Activated naive CD8-positive, alpha-beta T cell (primary cell): ENCODE measurements around the gene GP2.
"Not testable (repeated sequence)": the region's sequence is repeated elsewhere in the genome, so short reads cannot be mapped to it uniquely, and the experiment has no call there.

ENCODE experiments used
- H3K27ac Mint-ChIP-seq: one replicate; pipeline ENCODE4 v1.8.0; 2021; ENCODE audit warnings: mixed read lengths
- H3K27me3 Mint-ChIP-seq: one replicate; pipeline ENCODE4 v1.8.0; 2021; ENCODE audit warnings: mixed read lengths
- H3K36me3 Mint-ChIP-seq: one replicate; pipeline ENCODE4 v1.8.0; 2021; ENCODE audit warnings: mixed read lengths
- H3K4me1 Mint-ChIP-seq: one replicate; pipeline ENCODE4 v1.8.0; 2021; ENCODE audit warnings: low read depth, mixed read lengths
- H3K4me3 Mint-ChIP-seq: one replicate; pipeline ENCODE4 v1.8.0; 2021; ENCODE audit warnings: mild to moderate bottlenecking, mixed read lengths
- H3K9me3 Mint-ChIP-seq: one replicate; pipeline ENCODE4 v1.8.0; 2021; ENCODE audit warnings: low read depth, mixed read lengths

The GP2 gene

GRCh38 chr16:20336955-20337354, 9.6 kb upstream of the GP2 start:
- H3K4me3 Mint-ChIP-seq = no peak overlapping the region
- H3K4me1 Mint-ChIP-seq = no peaks in the 10 kb centered on the region
- H3K27me3 Mint-ChIP-seq = peaks cover 5% of the 10 kb centered on the region
- H3K9me3 Mint-ChIP-seq = no peaks in the 10 kb centered on the region
- no peaks in the 10 kb centered on the region for H3K36me3 Mint-ChIP-seq
- no peak overlapping the region for H3K27ac Mint-ChIP-seq

GRCh38 chr16:20334396-20334795, 7.1 kb upstream of the GP2 start:
- Mint-ChIP-seq H3K27me3 (peaks cover 1% of the 10 kb centered on the region), H3K36me3 (no peaks in the 10 kb centered on the region), H3K4me3 (no peak overlapping the region)

GRCh38 chr16:20333120-20333519, 5.8 kb upstream of the GP2 start:
- no peak overlapping the region for H3K4me3 Mint-ChIP-seq
- peaks cover under 1% of the 10 kb centered on the region for H3K27me3 Mint-ChIP-seq
- no peaks in the 10 kb centered on the region for H3K9me3 Mint-ChIP-seq
- no peak overlapping the region for H3K27ac Mint-ChIP-seq
- H3K4me1 Mint-ChIP-seq = no peaks in the 10 kb centered on the region
- H3K36me3 Mint-ChIP-seq = no peaks in the 10 kb centered on the region

More at GRCh38 chr16:20334396-20334795, 7.1 kb upstream of the GP2 start:
- Mint-ChIP-seq H3K27ac (no peak overlapping the region), H3K9me3 (no peaks in the 10 kb centered on the region), H3K4me1 (no peaks in the 10 kb centered on the region)

- H3K4me3 Mint-ChIP-seq = no peak overlapping the region
- no peak overlapping the region for H3K27ac Mint-ChIP-seq
- no peaks in the 10 kb centered on the region for H3K4me1 Mint-ChIP-seq
- H3K36me3 Mint-ChIP-seq = no peaks in the 10 kb centered on the region
- no peaks in the 10 kb centered on the region for H3K27me3 Mint-ChIP-seq
- no peaks in the 10 kb centered on the region for H3K9me3 Mint-ChIP-seq
Observed at GRCh38 chr16:20332411-20332810, 5.1 kb upstream of the GP2 start.

- Mint-ChIP-seq H3K4me1 (no peaks in the 10 kb centered on the region), H3K27ac (no peak overlapping the region), H3K36me3 (no peaks in the 10 kb centered on the region), H3K27me3 (no peaks in the 10 kb centered on the region), H3K9me3 (no peaks in the 10 kb centered on the region), H3K4me3 (no peak overlapping the region)
Observed at GRCh38 chr16:20331635-20332034, 4.3 kb upstream of the GP2 start.

- Mint-ChIP-seq H3K4me1 (no peaks in the 10 kb centered on the region), H3K9me3 (no peaks in the 10 kb centered on the region), H3K36me3 (no peaks in the 10 kb centered on the region), H3K27ac (no peak overlapping the region), H3K27me3 (peaks cover 2% of the 10 kb centered on the region), H3K4me3 (no peak overlapping the region)
Observed at GRCh38 chr16:20329392-20330138, 2.3 kb upstream of the GP2 start.

- H3K4me1 Mint-ChIP-seq = no peaks in the 10 kb centered on the region
- H3K9me3 Mint-ChIP-seq = no peaks in the 10 kb centered on the region
- H3K36me3 Mint-ChIP-seq = no peaks in the 10 kb centered on the region
- no peak overlapping the region for H3K27ac Mint-ChIP-seq
- peaks cover 4% of the 10 kb centered on the region for H3K27me3 Mint-ChIP-seq
- no peak overlapping the region for H3K4me3 Mint-ChIP-seq
Observed at GRCh38 chr16:20326321-20326720, 992 bp downstream of the GP2 start.

GRCh38 chr16:20325005-20325404, 2.3 kb downstream of the GP2 start:
- Mint-ChIP-seq H3K4me1 (no peaks in the 10 kb centered on the region), H3K9me3 (no peaks in the 10 kb centered on the region), H3K36me3 (no peaks in the 10 kb centered on the region), H3K4me3 (no peak overlapping the region), H3K27me3 (peaks cover 6% of the 10 kb centered on the region), H3K27ac (no peak overlapping the region)

- no peaks in the 10 kb centered on the region for H3K36me3 Mint-ChIP-seq
- no peak overlapping the region for H3K4me3 Mint-ChIP-seq
- no peak overlapping the region for H3K27ac Mint-ChIP-seq
- H3K4me1 Mint-ChIP-seq = no peaks in the 10 kb centered on the region
- no peaks in the 10 kb centered on the region for H3K9me3 Mint-ChIP-seq
- H3K27me3 Mint-ChIP-seq = peaks cover 6% of the 10 kb centered on the region
Observed at GRCh38 chr16:20323591-20324117, 3.7 kb downstream of the GP2 start.

- Mint-ChIP-seq H3K9me3 (no peaks in the 10 kb centered on the region), H3K27ac (no peak overlapping the region), H3K4me3 (no peak overlapping the region), H3K4me1 (no peaks in the 10 kb centered on the region), H3K27me3 (peaks cover 6% of the 10 kb centered on the region), H3K36me3 (no peaks in the 10 kb centered on the region)
Observed at GRCh38 chr16:20322696-20323095, 4.6 kb downstream of the GP2 start.

GRCh38 chr16:20321671-20322070, 5.6 kb downstream of the GP2 start:
- no peaks in the 10 kb centered on the region for H3K9me3 Mint-ChIP-seq
- no peaks in the 10 kb centered on the region for H3K4me1 Mint-ChIP-seq

GRCh38 chr16:20321051-20321450, 6.3 kb downstream of the GP2 start:
- not testable (repeated sequence) for H3K9me3 Mint-ChIP-seq, H3K27ac Mint-ChIP-seq, H3K27me3 Mint-ChIP-seq, H3K4me3 Mint-ChIP-seq, H3K36me3 Mint-ChIP-seq, H3K4me1 Mint-ChIP-seq

More at GRCh38 chr16:20321671-20322070, 5.6 kb downstream of the GP2 start:
- no peaks in the 10 kb centered on the region for H3K36me3 Mint-ChIP-seq
- no peak overlapping the region for H3K4me3 Mint-ChIP-seq
- H3K27me3 Mint-ChIP-seq = peaks cover 6% of the 10 kb centered on the region
- no peak overlapping the region for H3K27ac Mint-ChIP-seq

GRCh38 chr16:20320592-20320991, 6.7 kb downstream of the GP2 start:
- H3K27me3 Mint-ChIP-seq = peaks cover 6% of the 10 kb centered on the region
- no peaks in the 10 kb centered on the region for H3K36me3 Mint-ChIP-seq
- H3K9me3 Mint-ChIP-seq = no peaks in the 10 kb centered on the region

GRCh38 chr16:20320178-20320577, 7.1 kb downstream of the GP2 start:
- Mint-ChIP-seq H3K4me3 (no peak overlapping the region), H3K36me3 (no peaks in the 10 kb centered on the region), H3K4me1 (no peaks in the 10 kb centered on the region), H3K27ac (no peak overlapping the region), H3K27me3 (peaks cover 6% of the 10 kb centered on the region), H3K9me3 (no peaks in the 10 kb centered on the region)

More at GRCh38 chr16:20320592-20320991, 6.7 kb downstream of the GP2 start:
- H3K27ac Mint-ChIP-seq = no peak overlapping the region
- no peaks in the 10 kb centered on the region for H3K4me1 Mint-ChIP-seq
- no peak overlapping the region for H3K4me3 Mint-ChIP-seq

GRCh38 chr16:20319406-20319805, 7.9 kb downstream of the GP2 start:
- Mint-ChIP-seq H3K4me1 (no peaks in the 10 kb centered on the region), H3K9me3 (no peaks in the 10 kb centered on the region), H3K27ac (no peak overlapping the region), H3K4me3 (no peak overlapping the region), H3K27me3 (peaks cover 4% of the 10 kb centered on the region), H3K36me3 (no peaks in the 10 kb centered on the region)

GRCh38 chr16:20318437-20318836, 8.9 kb downstream of the GP2 start:
- Mint-ChIP-seq H3K27me3 (peaks cover 4% of the 10 kb centered on the region), H3K27ac (no peak overlapping the region), H3K4me1 (no peaks in the 10 kb centered on the region), H3K36me3 (no peaks in the 10 kb centered on the region), H3K4me3 (no peak overlapping the region), H3K9me3 (no peaks in the 10 kb centered on the region)
